Large intestine (tissue), 3 donors: ENCODE measurements around the gene SMARCAL1. TPM values are rescaled to one million over a fixed set of nuclear protein-coding genes. Genes with fewer than 3 reads are reported as not detected.

ENCODE experiments used
- DNase-seq, 2 donors: peaks; one replicate each; pipeline versions ENCODE4 v3.0.0 to v3.0.0-alpha.2; 2013
- H3K27ac ChIP-seq: one replicate; pipeline ENCODE4 v1.5.1; 2013; ENCODE audit warnings: low read length
- H3K27me3 ChIP-seq: 2 replicates; pipeline ENCODE4 v1.6.1; 2013; ENCODE audit warnings: low read length; ENCODE audit not compliant: control insufficient read depth, insufficient read depth
- H3K36me3 ChIP-seq: 2 replicates; pipeline ENCODE4 v1.6.1; 2013; ENCODE audit warnings: low read length; ENCODE audit not compliant: control insufficient read depth, insufficient read depth
- H3K4me1 ChIP-seq: one replicate; pipeline ENCODE4 v1.6.1; 2013; ENCODE audit warnings: low read length; ENCODE audit not compliant: control insufficient read depth, insufficient read depth
- H3K4me3 ChIP-seq: one replicate; pipeline ENCODE4 v1.5.1; 2013; ENCODE audit warnings: low read length
- H3K9me3 ChIP-seq: one replicate; pipeline ENCODE4 v1.6.1; 2013; ENCODE audit warnings: mild to moderate bottlenecking, low read depth, low read length, moderate library complexity; ENCODE audit not compliant: control insufficient read depth
- WGBS: methylation state at CpG from one replicate; pipeline ENCODE4 v1.1.5; 2013; ENCODE audit warnings: low lambda C conversion rate; ENCODE audit not compliant: insufficient coverage; 5-methylcytosine and 5-hydroxymethylcytosine counted together
- polyA plus RNA-seq: library from polyadenylated mRNA; unstranded; fragments of 120-200 nt; gene quantifications from one replicate; pipeline ENCODE4 v1.2.1, GENCODE V29; 2013

The SMARCAL1 gene
- polyA plus RNA-seq, 1 donor = 14.7 TPM

- Histone ChIP-seq H3K27ac (no peak overlapping the region), H3K27me3 (peaks cover 7% of the 10 kb centered on the region), H3K4me1 (no peaks in the 10 kb centered on the region), H3K4me3 (no peak overlapping the region), H3K9me3 (no peaks in the 10 kb centered on the region), H3K36me3 (no peaks in the 10 kb centered on the region)
- DNase-seq = no peak
- no CpG with 5 or more reads among the region's 6 CpGs for WGBS
Measured at GRCh38 chr2:216392018-216392562, 20.2 kb upstream of the SMARCAL1 start.

GRCh38 chr2:216392945-216393840, 19.1 kb upstream of the SMARCAL1 start:
- H3K4me3 ChIP-seq = no peak overlapping the region
- H3K36me3 ChIP-seq = no peaks in the 10 kb centered on the region
- 89% methylated on average over 3 of the region's 12 CpGs for WGBS
- peaks cover 7% of the 10 kb centered on the region for H3K27me3 ChIP-seq
- H3K4me1 ChIP-seq = no peaks in the 10 kb centered on the region
- no peaks in the 10 kb centered on the region for H3K9me3 ChIP-seq
- H3K27ac ChIP-seq = no peak overlapping the region
- no peak for DNase-seq

GRCh38 chr2:216394881-216395280, 17.4 kb upstream of the SMARCAL1 start:
- H3K27me3 ChIP-seq = peaks cover 7% of the 10 kb centered on the region
- H3K27ac ChIP-seq = no peak overlapping the region
- no peaks in the 10 kb centered on the region for H3K4me1 ChIP-seq
- no peak for DNase-seq
- no peaks in the 10 kb centered on the region for H3K36me3 ChIP-seq
- H3K9me3 ChIP-seq = no peaks in the 10 kb centered on the region
- no peak overlapping the region for H3K4me3 ChIP-seq
- WGBS = no CpG with 5 or more reads among the region's 6 CpGs

- Histone ChIP-seq H3K36me3 (no peaks in the 10 kb centered on the region), H3K27me3 (peaks cover 5% of the 10 kb centered on the region), H3K4me1 (no peaks in the 10 kb centered on the region), H3K4me3 (no peak overlapping the region), H3K27ac (no peak overlapping the region), H3K9me3 (no peaks in the 10 kb centered on the region)
- WGBS = no CpG with 5 or more reads among the region's 1 CpG
- no peak for DNase-seq
Measured at GRCh38 chr2:216399621-216400020, 12.7 kb upstream of the SMARCAL1 start.

DNA sequence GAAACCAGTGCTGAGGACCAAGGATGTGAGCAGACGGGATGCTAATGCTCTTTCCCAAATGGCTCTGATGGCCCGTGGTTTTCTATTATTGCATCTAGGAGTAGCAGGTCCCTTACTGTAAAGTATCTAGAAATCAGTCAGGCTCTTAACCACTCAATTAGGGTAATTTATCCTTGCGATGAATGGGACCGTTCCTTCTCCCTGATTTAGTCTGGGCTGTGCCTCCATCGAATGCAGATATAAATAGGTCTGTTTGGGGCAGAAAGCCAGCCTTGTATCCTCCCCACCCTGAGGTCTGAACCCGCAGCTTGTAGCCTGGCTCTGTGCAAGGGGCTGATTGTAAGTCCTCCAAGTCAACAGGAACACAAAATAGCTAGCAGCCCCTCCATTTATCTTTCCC, 9.5 kb upstream of the SMARCAL1 start:
- Histone ChIP-seq H3K4me3 (no peak overlapping the region), H3K27me3 (peaks cover 2% of the 10 kb centered on the region), H3K36me3 (no peaks in the 10 kb centered on the region), H3K4me1 (no peaks in the 10 kb centered on the region), H3K27ac (no peak overlapping the region), H3K9me3 (no peaks in the 10 kb centered on the region)
- DNase-seq = no peak
- no CpG with 5 or more reads among the region's 6 CpGs for WGBS

DNA sequence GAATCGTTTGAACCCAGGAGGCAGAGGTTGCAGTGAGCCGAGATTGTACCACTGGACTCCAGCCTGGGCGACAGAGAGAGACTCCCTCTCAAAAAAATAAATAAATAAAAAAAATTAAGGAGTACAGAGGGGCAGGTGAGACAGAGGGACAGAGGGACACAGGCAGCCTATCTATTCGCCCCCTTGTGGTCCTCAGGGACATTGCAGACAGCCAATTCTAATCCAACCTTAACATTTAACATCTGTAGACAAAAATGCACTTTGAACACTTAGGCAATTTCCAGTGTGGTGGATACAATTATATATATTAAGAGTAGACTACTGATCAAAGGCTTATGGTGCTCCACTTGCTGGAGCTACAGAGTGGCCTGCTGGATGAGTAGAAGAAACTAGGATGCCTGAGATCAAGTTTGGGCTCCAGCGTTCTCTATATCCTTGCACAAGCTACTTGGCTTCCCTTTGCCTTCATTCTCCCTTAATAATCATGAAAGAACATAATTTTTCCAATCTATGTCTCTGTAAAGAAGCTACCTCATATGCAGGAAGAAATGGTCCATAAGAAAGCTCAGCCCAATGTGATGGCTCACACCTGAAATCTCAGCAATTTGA, 8.2 kb upstream of the SMARCAL1 start:
- DNase-seq = peak in 1 of 2 donors; percentile 23
- Histone ChIP-seq H3K27ac (no peak overlapping the region), H3K36me3 (no peaks in the 10 kb centered on the region), H3K4me3 (no peak overlapping the region), H3K9me3 (no peaks in the 10 kb centered on the region), H3K4me1 (no peaks in the 10 kb centered on the region), H3K27me3 (peaks cover 2% of the 10 kb centered on the region)
- WGBS = no CpG with 5 or more reads among the region's 5 CpGs

DNA sequence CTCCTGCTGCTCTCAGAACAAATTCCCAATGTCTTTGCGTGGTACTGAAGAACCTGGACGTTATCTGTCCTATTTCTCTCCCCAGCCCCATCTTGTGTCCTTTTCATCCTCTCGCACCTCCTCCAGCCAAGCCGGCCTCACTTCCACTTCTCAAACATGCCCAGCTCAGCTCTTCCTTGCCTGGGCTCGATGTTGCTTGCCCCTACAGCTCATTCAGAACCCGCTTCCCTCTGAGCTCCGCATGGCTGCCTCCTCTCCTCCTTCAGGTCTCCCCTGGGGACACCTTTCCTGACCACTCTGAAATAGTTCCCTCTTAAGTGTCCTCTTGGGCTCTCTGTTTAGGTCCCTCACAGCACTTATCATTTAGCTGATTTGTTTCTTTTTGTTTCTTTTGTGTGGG, 6.7 kb upstream of the SMARCAL1 start:
- no peaks in the 10 kb centered on the region for H3K9me3 ChIP-seq
- H3K36me3 ChIP-seq = no peaks in the 10 kb centered on the region
- no peak overlapping the region for H3K4me3 ChIP-seq
- DNase-seq = no peak
- no peaks in the 10 kb centered on the region for H3K4me1 ChIP-seq
- WGBS = 74% methylated on average over 4 of the region's 7 CpGs
- H3K27ac ChIP-seq = no peak overlapping the region
- peaks cover 2% of the 10 kb centered on the region for H3K27me3 ChIP-seq

- no peaks in the 10 kb centered on the region for H3K9me3 ChIP-seq
- peaks cover 2% of the 10 kb centered on the region for H3K27me3 ChIP-seq
- H3K36me3 ChIP-seq = no peaks in the 10 kb centered on the region
- no peak overlapping the region for H3K27ac ChIP-seq
- no peak overlapping the region for H3K4me3 ChIP-seq
- WGBS = no CpG with 5 or more reads among the region's 3 CpGs
- no peaks in the 10 kb centered on the region for H3K4me1 ChIP-seq
- DNase-seq = no peak
Measured at GRCh38 chr2:216406826-216407225, 5.5 kb upstream of the SMARCAL1 start.

GRCh38 chr2:216408426-216409290, 3.6 kb upstream of the SMARCAL1 start:
- 20% methylated on average over 1 of the region's 11 CpGs for WGBS

DNA sequence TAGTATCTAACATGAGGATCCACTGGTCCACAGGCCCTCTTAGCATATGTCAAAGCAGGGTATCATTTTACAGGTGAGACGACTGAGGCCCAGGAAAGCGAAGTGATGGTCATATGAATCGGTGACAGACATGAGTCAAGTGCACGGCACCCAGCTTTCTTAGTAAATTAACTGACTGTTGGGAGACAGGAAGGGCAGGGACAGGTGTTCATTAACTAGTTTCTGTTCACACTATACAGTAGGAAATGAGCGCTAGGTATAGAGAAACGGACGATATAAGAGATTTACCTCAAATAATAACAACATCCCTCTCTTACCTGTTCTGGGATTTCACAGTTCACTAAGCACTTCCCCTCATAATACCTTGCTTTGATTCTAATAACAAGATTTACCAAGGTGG, 1.7 kb upstream of the SMARCAL1 start:
- H3K27me3 ChIP-seq = peaks cover 2% of the 10 kb centered on the region
- 100% methylated on average over 5 of the region's 7 CpGs for WGBS
- no peaks in the 10 kb centered on the region for H3K4me1 ChIP-seq
- peaks cover 9% of the 10 kb centered on the region for H3K36me3 ChIP-seq
- no peak for DNase-seq
- H3K9me3 ChIP-seq = no peaks in the 10 kb centered on the region
- no peak overlapping the region for H3K4me3 ChIP-seq
- H3K27ac ChIP-seq = no peak overlapping the region

More at GRCh38 chr2:216408426-216409290, 3.6 kb upstream of the SMARCAL1 start:
- no peak overlapping the region for H3K27ac ChIP-seq
- no peaks in the 10 kb centered on the region for H3K36me3 ChIP-seq
- no peak overlapping the region for H3K4me3 ChIP-seq
- H3K4me1 ChIP-seq = no peaks in the 10 kb centered on the region
- H3K9me3 ChIP-seq = no peaks in the 10 kb centered on the region
- peaks cover 2% of the 10 kb centered on the region for H3K27me3 ChIP-seq
- peak in 1 of 2 donors; percentile 48 for DNase-seq
